HepG2 (cell line): Measurements from ENCODE around the gene KCNJ13.

Source experiments
- CTCF ChIP-seq: sonication (generic); formaldehyde crosslinking; IDR thresholded peaks from 2 replicates; pipeline ENCODE4 v1.5.0; 2020; ENCODE audit warnings: mild to moderate bottlenecking, missing genetic modification reagents, moderate library complexity
- GZF1 ChIP-seq: sonication (generic); formaldehyde crosslinking; IDR thresholded peaks from 2 replicates; pipeline ENCODE4 v1.5.1; 2020; ENCODE audit warnings: mild to moderate bottlenecking, missing genetic modification reagents
- THYN1 ChIP-seq: sonication (generic); formaldehyde crosslinking; IDR thresholded peaks from 2 replicates; pipeline ENCODE4 v1.8.1; 2023; ENCODE audit warnings: low read depth, mild to moderate bottlenecking, moderate library complexity, missing genetic modification reagents, borderline replicate concordance

- TF ChIP-seq GZF1 (CRISPR knock-in tag) (no peak), CTCF (CRISPR knock-in tag) (no peak), THYN1 (CRISPR knock-in tag) (no peak)
Observed at GRCh38 chr2:232744963-232745362, 31.4 kb downstream of the KCNJ13 start.
